ENCODE results near the gene VOPP1.
A peak's percentile ranks its signal among the peaks of the same experiment; 100 is the strongest.

DNA sequence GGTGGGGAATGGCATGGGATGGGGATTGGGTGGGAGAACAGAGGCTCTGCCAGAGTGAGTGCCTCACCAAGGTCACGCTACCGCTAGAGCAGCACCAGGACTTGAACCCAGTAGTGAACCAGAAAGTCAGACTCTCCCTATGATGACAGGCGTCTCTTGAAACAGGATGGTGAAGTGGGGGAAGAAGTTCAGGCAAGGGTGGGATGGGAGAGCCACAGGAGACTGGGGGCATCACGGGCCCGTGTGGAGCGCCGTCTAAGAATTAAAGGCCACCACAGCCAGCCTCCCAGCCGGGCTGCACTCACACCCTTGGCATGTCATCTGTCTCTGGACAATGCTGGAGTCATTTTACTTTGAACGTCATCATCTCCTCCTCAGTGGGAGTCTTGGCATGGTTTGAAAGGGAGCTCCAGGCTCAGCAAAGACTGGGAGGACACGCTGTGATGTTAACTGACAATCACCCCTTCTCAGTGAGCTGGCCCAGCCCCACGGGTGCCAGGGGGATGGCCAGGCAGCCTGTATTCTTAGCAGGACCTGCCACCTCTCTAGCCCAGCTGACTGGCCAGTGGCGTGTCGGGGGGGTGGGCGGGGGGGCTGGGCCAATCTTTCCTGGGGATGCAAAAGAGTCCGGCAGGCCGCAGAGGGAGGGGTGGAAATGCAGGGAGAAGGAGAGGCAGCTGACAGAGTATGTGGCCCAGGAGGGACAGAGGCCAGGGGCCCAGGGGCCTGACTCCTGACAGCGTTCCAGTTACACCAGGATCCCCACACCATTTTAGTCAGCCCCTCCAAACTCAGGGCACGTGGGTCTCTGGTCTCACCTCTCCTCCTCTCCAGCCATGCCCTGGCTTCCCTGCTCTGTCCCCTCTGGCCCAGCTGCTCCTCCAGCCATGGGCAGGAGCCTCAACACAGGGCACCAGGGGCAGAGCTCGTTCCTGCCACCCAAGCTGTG lies 96.2 kb downstream of the VOPP1 start:
- peak; percentile 52; the same call in 1 of the 2 replicates for TF ChIP-seq CREB1 (IDR thresholded peaks at IDR 0.05; ENCODE audit: low read depth)
- TF ChIP-seq TAF1 (IDR thresholded peaks at IDR 0.05; ENCODE audit: low read depth), result no peak
- TF ChIP-seq CEBPB (IDR thresholded peaks at IDR 0.05), result no peak
- TF ChIP-seq, protein P1, sequence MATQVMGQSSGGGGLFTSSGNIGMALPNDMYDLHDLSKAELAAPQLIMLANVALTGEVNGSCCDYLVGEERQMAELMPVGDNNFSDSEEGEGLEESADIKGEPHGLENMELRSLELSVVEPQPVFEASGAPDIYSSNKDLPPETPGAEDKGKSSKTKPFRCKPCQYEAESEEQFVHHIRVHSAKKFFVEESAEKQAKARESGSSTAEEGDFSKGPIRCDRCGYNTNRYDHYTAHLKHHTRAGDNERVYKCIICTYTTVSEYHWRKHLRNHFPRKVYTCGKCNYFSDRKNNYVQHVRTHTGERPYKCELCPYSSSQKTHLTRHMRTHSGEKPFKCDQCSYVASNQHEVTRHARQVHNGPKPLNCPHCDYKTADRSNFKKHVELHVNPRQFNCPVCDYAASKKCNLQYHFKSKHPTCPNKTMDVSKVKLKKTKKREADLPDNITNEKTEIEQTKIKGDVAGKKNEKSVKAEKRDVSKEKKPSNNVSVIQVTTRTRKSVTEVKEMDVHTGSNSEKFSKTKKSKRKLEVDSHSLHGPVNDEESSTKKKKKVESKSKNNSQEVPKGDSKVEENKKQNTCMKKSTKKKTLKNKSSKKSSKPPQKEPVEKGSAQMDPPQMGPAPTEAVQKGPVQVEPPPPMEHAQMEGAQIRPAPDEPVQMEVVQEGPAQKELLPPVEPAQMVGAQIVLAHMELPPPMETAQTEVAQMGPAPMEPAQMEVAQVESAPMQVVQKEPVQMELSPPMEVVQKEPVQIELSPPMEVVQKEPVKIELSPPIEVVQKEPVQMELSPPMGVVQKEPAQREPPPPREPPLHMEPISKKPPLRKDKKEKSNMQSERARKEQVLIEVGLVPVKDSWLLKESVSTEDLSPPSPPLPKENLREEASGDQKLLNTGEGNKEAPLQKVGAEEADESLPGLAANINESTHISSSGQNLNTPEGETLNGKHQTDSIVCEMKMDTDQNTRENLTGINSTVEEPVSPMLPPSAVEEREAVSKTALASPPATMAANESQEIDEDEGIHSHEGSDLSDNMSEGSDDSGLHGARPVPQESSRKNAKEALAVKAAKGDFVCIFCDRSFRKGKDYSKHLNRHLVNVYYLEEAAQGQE (IDR thresholded peaks at IDR 0.05; ENCODE audit: low read depth), result no peak
- TF ChIP-seq YY1 (IDR thresholded peaks at IDR 0.05; ENCODE audit: low read depth), result no peak
- peak; percentile 67; the same call in 1 of the 2 replicates for TF ChIP-seq EP300 (IDR thresholded peaks at IDR 0.05; ENCODE audit: borderline replicate concordance)
- TF ChIP-seq, protein P2, sequence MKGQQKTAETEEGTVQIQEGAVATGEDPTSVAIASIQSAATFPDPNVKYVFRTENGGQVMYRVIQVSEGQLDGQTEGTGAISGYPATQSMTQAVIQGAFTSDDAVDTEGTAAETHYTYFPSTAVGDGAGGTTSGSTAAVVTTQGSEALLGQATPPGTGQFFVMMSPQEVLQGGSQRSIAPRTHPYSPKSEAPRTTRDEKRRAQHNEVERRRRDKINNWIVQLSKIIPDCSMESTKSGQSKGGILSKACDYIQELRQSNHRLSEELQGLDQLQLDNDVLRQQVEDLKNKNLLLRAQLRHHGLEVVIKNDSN (IDR thresholded peaks at IDR 0.05), result no peak
- TF ChIP-seq TCF12 (IDR thresholded peaks at IDR 0.05; ENCODE audit: low read depth), result peak; percentile 74
- no peak for TF ChIP-seq FOXM1 (IDR thresholded peaks at IDR 0.05; ENCODE audit: borderline replicate concordance, low read depth)
- TF ChIP-seq ZBTB7A (IDR thresholded peaks at IDR 0.05; ENCODE audit: low read depth), result no peak
- TF ChIP-seq, protein P3, sequence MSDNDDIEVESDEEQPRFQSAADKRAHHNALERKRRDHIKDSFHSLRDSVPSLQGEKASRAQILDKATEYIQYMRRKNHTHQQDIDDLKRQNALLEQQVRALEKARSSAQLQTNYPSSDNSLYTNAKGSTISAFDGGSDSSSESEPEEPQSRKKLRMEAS (IDR thresholded peaks at IDR 0.05), result peak; percentile 35; the same call in 1 of the 2 replicates
